ENCODE measurements around the gene ZBTB20. TPM values are rescaled to one million over a fixed set of nuclear protein-coding genes. Genes with fewer than 3 reads are reported as not detected.

The ZBTB20 gene
- total RNA-seq, 4 donors from 2014 or later, result 4.1 to 41.8 (median 11.6) TPM

GRCh38 chr3:114427285-114428043, 719.6 kb downstream of the ZBTB20 start:
- TF ChIP-seq CTCF (IDR thresholded peaks at IDR 0.05) (no peak), POLR2A (IDR thresholded peaks at IDR 0.05) (no peak)
- Histone ChIP-seq H3K4me3 (no peak overlapping the region), H3K27me3 (no peaks in the 10 kb centered on the region), H3K27ac (no peak overlapping the region), H3K36me3 (no peaks in the 10 kb centered on the region), H3K4me1 (no peaks in the 10 kb centered on the region), H3K9me3 (no peaks in the 10 kb centered on the region)
- DNase-seq, result no peak
- intact Hi-C loops (cut with DNase I), result no loop called here
- 77 to 82% methylated on average over 8 of the region's 8 CpGs for WGBS, 2 donors

- TF ChIP-seq POLR2A (IDR thresholded peaks at IDR 0.05) (no peak), CTCF (IDR thresholded peaks at IDR 0.05) (no peak)
These were observed 722.8 kb downstream of the ZBTB20 start for GRCh38 chr3:114424337-114424736.

GRCh38 chr3:114421204-114421603, 725.9 kb downstream of the ZBTB20 start:
- 75 to 83% methylated on average over 5 to 7 of the region's 7 CpGs for WGBS, 2 donors
- H3K27me3 ChIP-seq, result no peaks in the 10 kb centered on the region
- H3K36me3 ChIP-seq, result no peaks in the 10 kb centered on the region
- no peak for TF ChIP-seq POLR2A (IDR thresholded peaks at IDR 0.05)
- no peak for TF ChIP-seq CTCF (IDR thresholded peaks at IDR 0.05)
- intact Hi-C loops (cut with DNase I), result no loop called here
- H3K9me3 ChIP-seq, result no peaks in the 10 kb centered on the region
- H3K4me1 ChIP-seq, result peaks cover 0 to 20% (median 0%) of the 10 kb centered on the region in 3 donors
- no peak for DNase-seq
- H3K4me3 ChIP-seq, result no peak overlapping the region
- H3K27ac ChIP-seq, result no peak overlapping the region

More at GRCh38 chr3:114424337-114424736, 722.8 kb downstream of the ZBTB20 start:
- intact Hi-C loops (cut with DNase I), result no loop called here
- Histone ChIP-seq H3K4me3 (no peak overlapping the region), H3K9me3 (no peaks in the 10 kb centered on the region), H3K27ac (no peak overlapping the region), H3K4me1 (peaks cover 0 to 4% (median 0%) of the 10 kb centered on the region in 3 donors), H3K36me3 (no peaks in the 10 kb centered on the region), H3K27me3 (no peaks in the 10 kb centered on the region)
- WGBS, 2 donors, result 78% methylated on average over 7 to 8 of the region's 8 CpGs
- DNase-seq, result no peak

- H3K4me3 ChIP-seq, result no peak overlapping the region
- no peaks in the 10 kb centered on the region for H3K9me3 ChIP-seq
- intact Hi-C loops (cut with DNase I), result no loop called here
- no peaks in the 10 kb centered on the region for H3K36me3 ChIP-seq
- no peak for DNase-seq
- 56 to 65% methylated on average over 3 of the region's 3 CpGs for whole genome bisulfite sequencing, 2 donors
- TF ChIP-seq CTCF (IDR thresholded peaks at IDR 0.05) (no peak), POLR2A (IDR thresholded peaks at IDR 0.05) (no peak)
- no peaks in the 10 kb centered on the region for H3K27me3 ChIP-seq
- peaks cover 0 to 20% (median 0%) of the 10 kb centered on the region in 3 donors for H3K4me1 ChIP-seq
- no peak overlapping the region for H3K27ac ChIP-seq
These were observed 727.0 kb downstream of the ZBTB20 start for GRCh38 chr3:114420072-114420471.

GRCh38 chr3:114418724-114419543, 728.2 kb downstream of the ZBTB20 start:
- DNase-seq, result no peak
- no peaks in the 10 kb centered on the region for H3K9me3 ChIP-seq
- H3K4me3 ChIP-seq, result peak overlapping the region in 1 of 4 donors; percentile 36
- H3K27me3 ChIP-seq, result no peaks in the 10 kb centered on the region
- peaks cover 0 to 20% (median 0%) of the 10 kb centered on the region in 3 donors for H3K4me1 ChIP-seq
- H3K27ac ChIP-seq, result peak overlapping the region in 3 of 4 donors; percentile 43 to 60 (median 45)
- H3K36me3 ChIP-seq, result no peaks in the 10 kb centered on the region
- 24 to 29% methylated on average over 8 of the region's 8 CpGs for WGBS, 2 donors
- TF ChIP-seq POLR2A (IDR thresholded peaks at IDR 0.05) (no peak), CTCF (IDR thresholded peaks at IDR 0.05) (peak; percentile 59 to 83 (median 80))
- intact Hi-C loops (cut with DNase I), result no loop called here
